Measurements from ENCODE around the gene EFCAB12. TPM values are rescaled to one million over a fixed set of nuclear protein-coding genes. Genes with fewer than 3 reads are reported as not detected.

Gene EFCAB12
- total and polyA plus RNA-seq, 2 donors from 2014 or later: 1.2 to 3.5 TPM

- peak in 1 of 5 donors; percentile 7 for DNase-seq
- Histone ChIP-seq H3K9ac (ENCODE audit: low read length in 3 of 3) (no peak overlapping the region), H3K27me3 (ENCODE audit: control insufficient read depth, insufficient read depth, low read length) (no peaks in the 10 kb centered on the region), H3K9me3 (ENCODE audit: control insufficient read depth in 2 of 3, insufficient read depth in 1 of 3, low read length in 3 of 3) (no peaks in the 10 kb centered on the region), H3K36me3 (ENCODE audit: control insufficient read depth in 2 of 3, insufficient read depth in 3 of 3, low read length in 3 of 3) (no peaks in the 10 kb centered on the region), H3K4me1 (ENCODE audit: control insufficient read depth in 2 of 3, insufficient read depth in 2 of 3, low read depth in 1 of 3, low read length in 3 of 3) (peaks cover 0 to 12% (median 3%) of the 10 kb centered on the region in 3 donors), H3K4me3 (ENCODE audit: low read length in 3 of 3) (no peak overlapping the region), H3K27ac (ENCODE audit: low read depth in 2 of 2, low read length in 2 of 2) (no peak overlapping the region)
- no peak for FAIRE-seq
- TF ChIP-seq CTCF (IDR thresholded peaks at IDR 0.05; ENCODE audit: borderline replicate concordance, extremely low read depth, insufficient read depth): no peak
- intact Hi-C loops (cut with DNase I): no loop called here
These were observed 4.1 kb downstream of the EFCAB12 start for GRCh38 chr3:129424185-129424841.

- intact Hi-C loops (cut with DNase I): no loop called here
- Histone ChIP-seq H3K9me3 (ENCODE audit: control insufficient read depth in 2 of 3, insufficient read depth in 1 of 3, low read length in 3 of 3) (no peaks in the 10 kb centered on the region), H3K36me3 (ENCODE audit: control insufficient read depth in 2 of 3, insufficient read depth in 3 of 3, low read length in 3 of 3) (no peaks in the 10 kb centered on the region), H3K27me3 (ENCODE audit: control insufficient read depth, insufficient read depth, low read length) (no peaks in the 10 kb centered on the region), H3K4me3 (ENCODE audit: low read length in 3 of 3) (no peak overlapping the region), H3K9ac (ENCODE audit: low read length in 3 of 3) (no peak overlapping the region), H3K4me1 (ENCODE audit: control insufficient read depth in 2 of 3, insufficient read depth in 2 of 3, low read depth in 1 of 3, low read length in 3 of 3) (peaks cover 0 to 7% (median 3%) of the 10 kb centered on the region in 3 donors), H3K27ac (ENCODE audit: low read depth in 2 of 2, low read length in 2 of 2) (no peak overlapping the region)
- no peak for FAIRE-seq
- TF ChIP-seq CTCF (IDR thresholded peaks at IDR 0.05; ENCODE audit: borderline replicate concordance, extremely low read depth, insufficient read depth): no peak
- DNase-seq: peak in 1 of 5 donors; percentile 12
These were observed 5.5 kb downstream of the EFCAB12 start for GRCh38 chr3:129422897-129423296.

GRCh38 chr3:129421988-129422745 is 6.3 kb downstream of the EFCAB12 start:
- FAIRE-seq: no peak
- Histone ChIP-seq H3K27ac (ENCODE audit: low read depth in 2 of 2, low read length in 2 of 2) (no peak overlapping the region), H3K4me3 (ENCODE audit: low read length in 3 of 3) (no peak overlapping the region), H3K9ac (ENCODE audit: low read length in 3 of 3) (no peak overlapping the region), H3K36me3 (ENCODE audit: control insufficient read depth in 2 of 3, insufficient read depth in 3 of 3, low read length in 3 of 3) (no peaks in the 10 kb centered on the region), H3K27me3 (ENCODE audit: control insufficient read depth, insufficient read depth, low read length) (no peaks in the 10 kb centered on the region), H3K9me3 (ENCODE audit: control insufficient read depth in 2 of 3, insufficient read depth in 1 of 3, low read length in 3 of 3) (no peaks in the 10 kb centered on the region), H3K4me1 (ENCODE audit: control insufficient read depth in 2 of 3, insufficient read depth in 2 of 3, low read depth in 1 of 3, low read length in 3 of 3) (peaks cover 0 to 3% (median 0%) of the 10 kb centered on the region in 3 donors)
- peak in 1 of 5 donors; percentile 15 for DNase-seq
- intact Hi-C loops (cut with DNase I): no loop called here
- TF ChIP-seq CTCF (IDR thresholded peaks at IDR 0.05; ENCODE audit: borderline replicate concordance, extremely low read depth, insufficient read depth): no peak

All from kidney (tissue), 14 donors.